K562 (cell line): ENCODE results near the gene TLCD4. TPM values are rescaled to one million over a fixed set of nuclear protein-coding genes. Genes with fewer than 3 reads are reported as not detected.

Experiments
- ADNP ChIP-seq: fragments of 200-800 bp; sonication (Bioruptor generic); IDR thresholded peaks from 2 replicates; pipeline ENCODE4 v1.6.1; 2016; ENCODE audit warnings: missing genetic modification characterization, missing compliant biosample characterization
- BHLHE40 ChIP-seq: IDR thresholded peaks from 2 replicates; pipeline ENCODE4 v1.6.1; 2011; ENCODE audit warnings: low read length, improper control_type of control experiment
- BRF1 ChIP-seq: IDR thresholded peaks from 3 replicates; pipeline ENCODE4 v1.6.1; 2011; ENCODE audit warnings: borderline replicate concordance, mild to moderate bottlenecking; ENCODE audit not compliant: insufficient read length; ENCODE audit errors: extremely low read depth
- CBFA2T3 ChIP-seq: fragments of 450-650 bp; IDR thresholded peaks from 2 replicates; pipeline ENCODE4 v1.6.1; 2017
- DACH1 ChIP-seq: fragments of 450-650 bp; IDR thresholded peaks from 2 replicates; pipeline ENCODE4 v1.6.1; 2018; ENCODE audit not compliant: partially characterized antibody
- ETV1 ChIP-seq: fragments of 450-650 bp; conservative IDR thresholded peaks from 2 replicates; pipeline ENCODE4 v1.6.1; 2016; ENCODE audit warnings: missing genetic modification characterization, control low read depth, low read depth, missing compliant biosample characterization
- GTF2A2 ChIP-seq: IDR thresholded peaks from 2 replicates; pipeline ENCODE4 v1.6.1; 2016; ENCODE audit warnings: mild to moderate bottlenecking, missing genetic modification characterization, missing compliant biosample characterization
- HDAC6 ChIP-seq: IDR thresholded peaks from 2 replicates; pipeline ENCODE4 v1.6.1; 2012; ENCODE audit warnings: low read depth, mild to moderate bottlenecking, control low read depth, inconsistent platforms, low read length, moderate library complexity
- HMGXB4 ChIP-seq: sonication (generic); formaldehyde crosslinking; IDR thresholded peaks from 2 replicates; pipeline ENCODE4 v1.8.1; 2023; ENCODE audit warnings: mild to moderate bottlenecking, missing genetic modification reagents
- KDM5B ChIP-seq: fragments of 200-600 bp; sonication (generic); IDR thresholded peaks from 2 replicates; pipeline ENCODE4 v1.6.1; 2012; ENCODE audit warnings: low read depth, mild to moderate bottlenecking, moderate library complexity, low read length, control low read depth, inconsistent platforms; ENCODE audit not compliant: insufficient replicate concordance
- LCOR ChIP-seq: sonication (generic); formaldehyde crosslinking; IDR thresholded peaks from 2 replicates; pipeline ENCODE4 v1.8.0; 2022; ENCODE audit warnings: mild to moderate bottlenecking, missing genetic modification reagents
- MNT ChIP-seq, 2 experiments: fragments of 450-650 bp; conservative IDR thresholded peaks; 2 replicates each; pipeline ENCODE4 v1.6.1; 2017; ENCODE audit warnings: mild to moderate bottlenecking in 2 of 2, moderate library complexity in 2 of 2
- MTA1 ChIP-seq: fragments of 450-650 bp; IDR thresholded peaks from 2 replicates; pipeline ENCODE4 v1.6.1; 2017; ENCODE audit warnings: borderline replicate concordance
- NR2C2 ChIP-seq, 2 experiments: fragments of 200-800 bp in 1 of 2; sonication (Bioruptor generic) in 1 of 2; sonication (generic) in 1 of 2; formaldehyde crosslinking in 1 of 2; IDR thresholded peaks; 2 replicates each; pipeline versions ENCODE4 v1.6.1 to v1.8.0; 2016 to 2022; ENCODE audit warnings: mild to moderate bottlenecking in 1 of 2, missing compliant biosample characterization in 1 of 2, missing genetic modification characterization in 1 of 2, missing genetic modification reagents in 1 of 2
- PKNOX1 ChIP-seq: fragments of 450-650 bp; IDR thresholded peaks from 2 replicates; pipeline ENCODE4 v1.6.1; 2016
- PREB ChIP-seq: sonication (generic); formaldehyde crosslinking; IDR thresholded peaks from 2 replicates; pipeline ENCODE4 v1.8.1; 2023; ENCODE audit warnings: mild to moderate bottlenecking, missing genetic modification reagents
- SMAD1 ChIP-seq: fragments of 150-350 bp; IDR thresholded peaks from 2 replicates; pipeline ENCODE4 v1.6.1; 2014; ENCODE audit warnings: low read length, low read depth; ENCODE audit not compliant: partially characterized antibody
- STAG1 ChIP-seq: sonication (generic); formaldehyde crosslinking; IDR thresholded peaks from 2 replicates; pipeline ENCODE4 v1.5.0; 2020; ENCODE audit warnings: missing genetic modification reagents, borderline replicate concordance
- TFAP4 ChIP-seq: sonication (generic); formaldehyde crosslinking; IDR thresholded peaks from 2 replicates; pipeline ENCODE4 v1.8.0; 2022; ENCODE audit warnings: missing genetic modification reagents, mild to moderate bottlenecking, moderate library complexity, borderline replicate concordance
- YBX1 ChIP-seq: fragments of 450-650 bp; IDR thresholded peaks from 2 replicates; pipeline ENCODE4 v1.7.1; 2016; ENCODE audit warnings: mild to moderate bottlenecking
- ZKSCAN8 ChIP-seq: fragments of 200-800 bp; sonication (Bioruptor generic); IDR thresholded peaks from 2 replicates; pipeline ENCODE4 v1.6.1; 2016; ENCODE audit warnings: missing genetic modification characterization, missing compliant biosample characterization
- ZNF695 ChIP-seq: fragments of 450-650 bp; formaldehyde crosslinking; IDR thresholded peaks from 2 replicates; pipeline ENCODE4 v1.4.0; 2020; ENCODE audit warnings: mild to moderate bottlenecking, moderate library complexity
- polyA plus RNA-seq, 8 experiments: library from polyadenylated mRNA; depleted of rRNA in 4 of 8; stranded (reverse) in 5 of 8; unstranded in 3 of 8; fragments of >200 nt; fragmentation: Nextera tagmentation in 2 of 8; fragmentation: Illumina TruSeq in 1 of 8; extraction: Ambion mirVana in 2 of 8; extraction: Trizol in 1 of 8; gene quantifications; 2 replicates each; pipeline versions ENCODE4 v1.2.1 to v1.2.3, GENCODE V29; 2011 to 2014; ENCODE audit warnings: inconsistent platforms in 1 of 8, missing spikeins in 1 of 8
- total RNA-seq, 7 experiments: library from RNA; depleted of rRNA in 6 of 7; stranded (reverse); fragments of >200 nt in 6 of 7; fragmentation: Illumina TruSeq in 2 of 7; extraction: Trizol in 2 of 7; gene quantifications; 2 replicates each; pipeline versions ENCODE4 v1.2.1 to v1.2.3, GENCODE V29; 2011 to 2021; ENCODE audit warnings: low replicate concordance in 1 of 7

Gene TLCD4
- total and polyA plus RNA-seq, 9 of the 15 experiments (the other 6 are each of a cell fraction or from before 2014, with no cell fraction given) = 3.5 to 19.8 (median 7.6) TPM

GRCh38 chr1:95116580-95117206, 462 bp upstream of the TLCD4 start (continued):
- TF ChIP-seq HMGXB4 (CRISPR knock-in tag) (peak; percentile 28; the same call in 1 of the 2 replicates), NR2C2 (CRISPR knock-in tag; IDR thresholded peaks at IDR 0.05) (no peak), NR2C2 (tag; IDR thresholded peaks at IDR 0.05) (no peak), KDM5B (no peak), MNT (conservative IDR thresholded peaks at IDR 0.05) (peak; percentile 61 to 63), BHLHE40 (peak; percentile 28; the same call in 1 of the 2 replicates), ADNP (tag) (no peak), PREB (CRISPR knock-in tag) (0 out of 2 replicates have a peak, but pooled peaks have one; percentile 79), STAG1 (CRISPR knock-in tag) (no peak), GTF2A2 (tag) (no peak), PKNOX1 (no peak), MTA1 (0 out of 2 replicates have a peak, but pooled peaks have one; percentile 29), LCOR (CRISPR knock-in tag) (peak; percentile 83), BRF1 (no peak), HDAC6 (no peak), DACH1 (no peak), ZKSCAN8 (CRISPR knock-in tag) (no peak), ETV1 (tag) (no peak), ZNF695 (CRISPR knock-in tag) (no peak), SMAD1 (no peak), YBX1 (no peak), TFAP4 (CRISPR knock-in tag) (peak; percentile 55), CBFA2T3 (no peak)
